K562 (cell line): Measurements from ENCODE around the gene BTN3A1. TPM values are rescaled to one million over a fixed set of nuclear protein-coding genes. Genes with fewer than 3 reads are reported as not detected.

ENCODE experiments used
- ATAC-seq: fragments of 200-7000 bp; cut with Tn5 transposase; 3 replicates; pipeline ENCODE4 v1.9.1; 2020; ENCODE audit warnings: moderate library complexity
- BruUV-seq: library from RNA; stranded (reverse); fragments of 400-500 nt; replicated peaks from 2 replicates; lab custom pipeline; 2021; lab: Mats Ljungman, UMichigan
- CTCF ChIA-PET: fragments of 300-600 bp; formaldehyde crosslinking; extraction: SDS; loops from one replicate; lab custom pipeline; 2021; ENCODE audit warnings: low intra/inter-chr PET ratio; lab: Yijun Ruan, JAX
- POLR2A ChIA-PET: fragments of 300-600, 350-650 bp; sonication (Branson Sonifier 250); formaldehyde crosslinking; extraction: SDS; loops from one replicate; lab custom pipeline; 2021; ENCODE audit warnings: antibody characterized with exemption, inconsistent platforms; lab: Yijun Ruan, JAX
- DNase-seq, 4 experiments: peaks; one replicate each; pipeline versions ENCODE4 v3.0.0 to v3.0.0-alpha.2; 2011 to 2018; ENCODE audit warnings: low spot score in 3 of 4, mixed read lengths in 3 of 4; ENCODE audit errors: extremely low read depth in 1 of 4
- FAIRE-seq: peaks from 2 replicates; lab custom pipeline; 2011; peaks lifted over from hg19 to GRCh38; lab: Jason Lieb, UNC
- H2AFZ ChIP-seq: 2 replicates; pipeline ENCODE4 v1.6.0; 2011; ENCODE audit warnings: low read depth, low read length, control low read depth, inconsistent platforms
- H3K27ac ChIP-seq: fragments of 200-600 bp; 3 replicates; pipeline ENCODE4 v1.8.0; 2011; ENCODE audit warnings: low read depth, mild to moderate bottlenecking, control low read depth, inconsistent platforms, low read length, moderate library complexity, mixed read lengths; ENCODE audit errors: extremely low read depth
- H3K27me3 ChIP-seq, 2 experiments: fragments of 300-600 bp in 1 of 2; 2 replicates in 1 of 2; 3 replicates in 1 of 2; pipeline versions ENCODE4 v1.6.0 to v1.8.0; 2011; ENCODE audit warnings: inconsistent platforms in 2 of 2, low read length in 2 of 2, mild to moderate bottlenecking in 1 of 2, mixed read lengths in 1 of 2, moderate library complexity in 1 of 2; ENCODE audit not compliant: control insufficient read depth in 2 of 2, insufficient read depth in 2 of 2
- H3K36me3 ChIP-seq: fragments of 300-600 bp; 3 replicates; pipeline ENCODE4 v1.8.0; 2011; ENCODE audit warnings: mild to moderate bottlenecking, low read length, inconsistent platforms; ENCODE audit not compliant: control insufficient read depth, insufficient read depth
- H3K4me1 ChIP-seq, 2 experiments: fragments of 200-600 bp in 1 of 2; replicated peaks in 1 of 2; 2 replicates in 1 of 2; 3 replicates in 1 of 2; pipeline versions ENCODE4 v1.5.1 to v1.8.0; 2011; ENCODE audit warnings: inconsistent platforms in 2 of 2, low read length in 2 of 2, mild to moderate bottlenecking in 1 of 2, mixed read lengths in 1 of 2, moderate library complexity in 1 of 2; ENCODE audit not compliant: control insufficient read depth in 2 of 2, insufficient read depth in 2 of 2
- H3K4me2 ChIP-seq: 2 replicates; pipeline ENCODE4 v1.6.1; 2011; ENCODE audit warnings: low read length, control low read depth, inconsistent platforms, mixed read lengths; ENCODE audit not compliant: insufficient read depth
- H3K4me3 ChIP-seq: fragments of 200-600 bp; sonication (generic), shearing (Covaris generic); 2 replicates; pipeline ENCODE4 v1.5.1; 2016; ENCODE audit warnings: control low read depth, inconsistent platforms
- H3K79me2 ChIP-seq: fragments of 200-600 bp; 3 replicates; pipeline ENCODE4 v1.8.0; 2011; ENCODE audit warnings: low read length, inconsistent platforms; ENCODE audit not compliant: control insufficient read depth, insufficient read depth
- H3K9ac ChIP-seq, 2 experiments: 2 replicates each; pipeline versions ENCODE4 v1.6.0 to v1.6.1; 2011; ENCODE audit warnings: low read depth in 2 of 2, low read length in 2 of 2, control low read depth in 1 of 2, inconsistent platforms in 1 of 2, mild to moderate bottlenecking in 1 of 2, mixed read lengths in 1 of 2; ENCODE audit not compliant: insufficient read depth in 1 of 2
- H3K9me1 ChIP-seq: one replicate; pipeline ENCODE4 v1.6.0; 2011; ENCODE audit warnings: inconsistent platforms, mild to moderate bottlenecking, low read length, moderate library complexity; ENCODE audit not compliant: control insufficient read depth, insufficient read depth
- H3K9me3 ChIP-seq: replicated peaks from 2 replicates; pipeline ENCODE4 v1.5.1; 2011; ENCODE audit warnings: low read depth, low read length, inconsistent platforms; ENCODE audit not compliant: control insufficient read depth, insufficient read depth
- H4K20me1 ChIP-seq: replicated peaks from 2 replicates; pipeline ENCODE4 v1.6.1; 2011; ENCODE audit warnings: low read length, inconsistent platforms, mixed read lengths; ENCODE audit not compliant: control insufficient read depth, insufficient read depth
- ASH1L ChIP-seq: fragments of 450-650 bp; IDR thresholded peaks from 2 replicates; pipeline ENCODE4 v1.6.1; 2018; ENCODE audit warnings: borderline replicate concordance, mild to moderate bottlenecking, low read depth; ENCODE audit not compliant: partially characterized antibody
- CBFA2T3 ChIP-seq: fragments of 450-650 bp; IDR thresholded peaks from 2 replicates; pipeline ENCODE4 v1.6.1; 2017
- EWSR1 ChIP-seq: fragments of 450-650 bp; IDR thresholded peaks from 2 replicates; pipeline ENCODE4 v1.6.1; 2018; ENCODE audit warnings: borderline replicate concordance, mild to moderate bottlenecking, low read depth, moderate library complexity; ENCODE audit not compliant: partially characterized antibody
- HDAC8 ChIP-seq: fragments of 450-650 bp; IDR thresholded peaks from 2 replicates; pipeline ENCODE4 v1.6.1; 2016; ENCODE audit warnings: mild to moderate bottlenecking, missing genetic modification characterization, moderate library complexity, missing compliant biosample characterization
- MEIS2 ChIP-seq: fragments of 450-650 bp; IDR thresholded peaks from 2 replicates; pipeline ENCODE4 v1.6.1; 2014; ENCODE audit warnings: mild to moderate bottlenecking; ENCODE audit not compliant: partially characterized antibody
- POLR2AphosphoS2 ChIP-seq: IDR thresholded peaks from 2 replicates; pipeline ENCODE4 v1.6.1; 2012; ENCODE audit warnings: low read length, improper control_type of control experiment
- TBP ChIP-seq: optimal IDR thresholded peaks from 2 replicates; pipeline ENCODE3; 2011; ENCODE audit warnings: low read depth, low read length, improper control_type of control experiment
- WGBS: fragments of 100-300 bp; shearing (Covaris generic); methylation state at CpG from one replicate; pipeline ENCODE4 v1.1.6; 2016; ENCODE audit warnings: low coverage, mixed read lengths; ENCODE audit not compliant: insufficient coverage; ENCODE audit errors: missing lambda C conversion rate; 5-methylcytosine and 5-hydroxymethylcytosine counted together
- in situ Hi-C: fragments of 300-500 bp; cut with MboI; formaldehyde crosslinking; loops from 4 replicates; pipeline ENCODE4 v1.15.0; 2018; ENCODE audit warnings: inconsistent platforms, mixed read lengths
- intact Hi-C: fragments of 100-400 bp; cut with micrococcal nuclease; formaldehyde crosslinking; loops from 2 replicates; pipeline ENCODE4 v1.14.2; 2022
- polyA plus RNA-seq, 8 experiments: library from polyadenylated mRNA; depleted of rRNA in 4 of 8; stranded (reverse) in 5 of 8; unstranded in 3 of 8; fragments of >200 nt; fragmentation: Nextera tagmentation in 2 of 8; fragmentation: Illumina TruSeq in 1 of 8; extraction: Ambion mirVana in 2 of 8; extraction: Trizol in 1 of 8; gene quantifications; 2 replicates each; pipeline versions ENCODE4 v1.2.1 to v1.2.3, GENCODE V29; 2011 to 2014; ENCODE audit warnings: inconsistent platforms in 1 of 8, missing spikeins in 1 of 8
- total RNA-seq, 7 experiments: library from RNA; depleted of rRNA in 6 of 7; stranded (reverse); fragments of >200 nt in 6 of 7; fragmentation: Illumina TruSeq in 2 of 7; extraction: Trizol in 2 of 7; gene quantifications; 2 replicates each; pipeline versions ENCODE4 v1.2.1 to v1.2.3, GENCODE V29; 2011 to 2021; ENCODE audit warnings: low replicate concordance in 1 of 7
- TF ChIP-seq, protein P1 (sequence below), 2 experiments: fragments of 450-650 bp; IDR thresholded peaks; 2 replicates each; pipeline ENCODE4 v1.6.1; 2016; ENCODE audit warnings: mild to moderate bottlenecking in 2 of 2, borderline replicate concordance in 1 of 2, low read depth in 1 of 2, moderate library complexity in 1 of 2
- TF ChIP-seq, protein P2 (sequence below), 2 experiments: IDR thresholded peaks in 1 of 2; conservative IDR thresholded peaks in 1 of 2; 2 replicates each; pipeline ENCODE4 v1.6.1; 2016; ENCODE audit warnings: low read depth in 2 of 2, mild to moderate bottlenecking in 1 of 2, missing compliant biosample characterization in 1 of 2, missing genetic modification characterization in 1 of 2, moderate library complexity in 1 of 2

BTN3A1 gene
- total and polyA plus RNA-seq, 9 of the 15 experiments (the other 6 are each of a cell fraction or from before 2014, with no cell fraction given), result 0.84 to 8.5 (median 3.9) TPM

DNA sequence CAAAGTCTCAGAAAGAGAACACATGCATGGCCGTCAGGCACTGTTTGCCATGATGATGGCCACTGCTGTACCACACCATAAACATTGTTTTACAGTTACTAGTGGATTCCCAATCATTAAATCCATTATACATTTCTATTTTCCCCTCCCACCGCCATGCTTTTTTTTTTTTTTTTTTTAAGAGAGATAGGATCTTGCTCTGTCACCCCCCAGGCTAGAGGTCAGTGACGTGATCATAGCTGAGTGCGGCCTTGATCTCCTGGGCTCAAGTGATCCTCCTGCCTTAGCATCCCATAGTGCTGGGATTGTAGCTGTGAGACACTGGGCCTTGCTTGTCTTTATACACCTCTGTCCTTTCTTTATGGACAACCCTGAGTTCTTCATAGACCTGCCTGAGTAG, 33.9 kb downstream of the BTN3A1 start (continued):
- TF ChIP-seq, protein P1, sequence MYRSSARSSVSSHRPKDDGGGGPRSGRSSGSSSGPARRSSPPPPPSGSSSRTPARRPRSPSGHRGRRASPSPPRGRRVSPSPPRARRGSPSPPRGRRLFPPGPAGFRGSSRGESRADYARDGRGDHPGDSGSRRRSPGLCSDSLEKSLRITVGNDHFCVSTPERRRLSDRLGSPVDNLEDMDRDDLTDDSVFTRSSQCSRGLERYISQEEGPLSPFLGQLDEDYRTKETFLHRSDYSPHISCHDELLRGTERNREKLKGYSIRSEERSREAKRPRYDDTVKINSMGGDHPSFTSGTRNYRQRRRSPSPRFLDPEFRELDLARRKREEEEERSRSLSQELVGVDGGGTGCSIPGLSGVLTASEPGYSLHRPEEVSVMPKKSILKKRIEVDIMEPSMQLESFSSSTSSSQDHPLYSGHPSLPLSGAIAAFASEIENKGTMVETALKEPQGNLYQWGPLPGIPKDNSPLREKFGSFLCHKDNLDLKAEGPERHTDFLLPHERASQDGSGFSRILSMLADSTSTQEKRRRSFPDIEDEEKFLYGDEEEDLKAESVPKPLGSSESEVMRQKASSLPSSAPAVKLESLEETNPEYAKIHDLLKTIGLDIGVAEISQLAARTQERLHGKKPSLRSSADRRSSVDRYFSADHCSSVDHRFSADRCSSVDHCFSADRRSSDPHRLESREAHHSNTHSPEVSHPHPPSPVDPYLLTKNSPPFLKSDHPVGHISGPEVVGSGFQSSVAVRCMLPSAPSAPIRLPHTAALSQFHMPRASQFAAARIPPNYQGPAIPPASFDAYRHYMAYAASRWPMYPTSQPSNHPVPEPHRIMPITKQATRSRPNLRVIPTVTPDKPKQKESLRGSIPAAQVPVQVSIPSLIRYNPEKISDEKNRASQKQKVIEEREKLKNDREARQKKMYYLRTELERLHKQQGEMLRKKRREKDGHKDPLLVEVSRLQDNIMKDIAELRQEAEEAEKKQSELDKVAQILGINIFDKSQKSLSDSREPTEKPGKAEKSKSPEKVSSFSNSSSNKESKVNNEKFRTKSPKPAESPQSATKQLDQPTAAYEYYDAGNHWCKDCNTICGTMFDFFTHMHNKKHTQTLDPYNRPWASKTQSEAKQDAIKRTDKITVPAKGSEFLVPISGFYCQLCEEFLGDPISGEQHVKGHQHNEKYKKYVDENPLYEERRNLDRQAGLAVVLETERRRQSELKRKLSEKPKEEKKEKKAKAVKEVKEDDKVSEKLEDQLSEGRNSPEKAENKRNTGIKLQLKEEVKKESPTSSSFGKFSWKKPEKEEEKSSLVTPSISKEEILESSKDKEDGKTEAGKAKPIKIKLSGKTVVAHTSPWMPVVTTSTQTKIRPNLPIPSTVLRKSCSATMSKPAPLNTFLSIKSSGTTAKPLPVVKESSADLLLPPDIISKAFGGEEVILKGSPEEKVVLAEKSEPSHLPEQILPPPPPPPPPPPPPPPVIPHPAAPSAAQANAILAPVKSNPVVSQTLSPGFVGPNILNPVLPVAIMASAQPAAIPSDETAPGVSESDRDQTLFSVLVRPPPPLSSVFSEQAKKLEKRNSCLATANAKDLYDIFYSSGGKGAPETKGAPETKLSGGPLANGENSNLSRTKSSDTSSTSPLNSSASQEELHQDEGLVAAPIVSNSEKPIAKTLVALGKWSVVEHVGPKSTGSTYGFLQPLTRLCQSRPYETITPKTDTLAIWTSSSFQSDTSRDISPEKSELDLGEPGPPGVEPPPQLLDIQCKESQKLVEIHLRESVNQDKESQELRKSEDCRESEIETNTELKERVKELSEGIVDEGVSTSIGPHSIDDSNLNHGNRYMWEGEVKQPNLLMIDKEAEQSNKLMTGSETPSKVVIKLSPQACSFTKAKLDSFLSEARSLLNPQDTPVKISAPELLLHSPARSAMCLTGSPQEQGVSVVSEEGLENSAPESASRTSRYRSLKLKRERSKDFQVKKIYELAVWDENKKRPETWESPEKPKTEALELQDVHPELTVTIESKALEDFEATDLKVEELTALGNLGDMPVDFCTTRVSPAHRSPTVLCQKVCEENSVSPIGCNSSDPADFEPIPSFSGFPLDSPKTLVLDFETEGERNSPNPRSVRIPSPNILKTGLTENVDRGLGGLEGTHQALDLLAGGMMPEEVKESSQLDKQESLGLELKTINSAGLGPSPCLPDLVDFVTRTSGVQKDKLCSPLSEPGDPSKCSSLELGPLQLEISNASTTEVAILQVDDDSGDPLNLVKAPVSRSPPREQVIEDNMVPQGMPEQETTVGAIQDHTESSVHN (IDR thresholded peaks at IDR 0.05; ENCODE audit: borderline replicate concordance in 1 of 2, low read depth in 1 of 2), result 0 out of 4 replicates have a peak, but pooled peaks of 1 of the 2 experiments have one; percentile 38

DNA sequence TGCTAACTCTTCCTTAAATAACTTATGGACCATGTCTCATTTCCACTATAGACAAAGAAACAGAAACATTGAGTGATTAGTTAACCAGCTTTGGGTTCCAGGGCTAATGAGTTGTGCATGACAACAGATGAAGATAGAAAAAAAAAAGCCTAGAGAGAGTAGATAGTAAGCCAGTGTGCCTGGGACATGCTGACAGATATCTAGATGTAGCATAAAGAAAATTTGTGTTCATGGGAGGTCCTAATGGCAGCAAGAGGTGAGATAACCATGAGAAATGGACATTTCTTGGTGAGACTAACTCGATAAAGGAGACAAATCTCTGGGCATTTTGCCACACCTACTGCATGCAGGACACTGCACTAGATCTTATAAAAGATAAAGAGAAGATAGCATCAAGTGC, 35.5 kb downstream of the BTN3A1 start:
- Histone ChIP-seq H3K27me3 (no peaks in the 10 kb centered on the region), H3K4me2 (no peak overlapping the region), H3K36me3 (no peaks in the 10 kb centered on the region), H3K4me3 (no peak overlapping the region), H3K27ac (no peak overlapping the region), H4K20me1 (no peaks in the 10 kb centered on the region), H3K9me1 (no peaks in the 10 kb centered on the region), H3K79me2 (no peaks in the 10 kb centered on the region), H2AFZ (no peak overlapping the region), H3K9me3 (no peaks in the 10 kb centered on the region), H3K4me1 (peaks cover 5 to 32% of the 10 kb centered on the region in 2 experiments; a peak in 3 of 5 replicates), H3K9ac (no peak overlapping the region)
- ChIA-PET CTCF (no interaction called here), POLR2A (no interaction called here)
- intact Hi-C loops, result no loop called here
- no peak for ATAC-seq
- BruUV-seq, result no TSS peak
- in situ Hi-C loops, result no loop called here
- 6% methylated on average over 1 of the region's 1 CpG for WGBS
- no peak for DNase-seq
- FAIRE-seq, result no peak
- no peak for TF ChIP-seq EWSR1
- no peak for TF ChIP-seq ASH1L
- TF ChIP-seq HDAC8 (tag), result no peak
- no peak for TF ChIP-seq POLR2AphosphoS2
- no peak for TF ChIP-seq TBP
- TF ChIP-seq MEIS2, result peak; percentile 66
- TF ChIP-seq, protein P2, sequence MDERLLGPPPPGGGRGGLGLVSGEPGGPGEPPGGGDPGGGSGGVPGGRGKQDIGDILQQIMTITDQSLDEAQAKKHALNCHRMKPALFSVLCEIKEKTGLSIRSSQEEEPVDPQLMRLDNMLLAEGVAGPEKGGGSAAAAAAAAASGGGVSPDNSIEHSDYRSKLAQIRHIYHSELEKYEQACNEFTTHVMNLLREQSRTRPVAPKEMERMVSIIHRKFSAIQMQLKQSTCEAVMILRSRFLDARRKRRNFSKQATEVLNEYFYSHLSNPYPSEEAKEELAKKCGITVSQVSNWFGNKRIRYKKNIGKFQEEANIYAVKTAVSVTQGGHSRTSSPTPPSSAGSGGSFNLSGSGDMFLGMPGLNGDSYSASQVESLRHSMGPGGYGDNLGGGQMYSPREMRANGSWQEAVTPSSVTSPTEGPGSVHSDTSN (CRISPR knock-in tag; IDR thresholded peaks at IDR 0.05; ENCODE audit: low read depth), result no peak
- TF ChIP-seq, protein P2 (tag; conservative IDR thresholded peaks at IDR 0.05; ENCODE audit: low read depth), result peak; percentile 44; the same call in 1 of the 2 replicates
- no peak for TF ChIP-seq CBFA2T3
